ENCODE data around the gene NIPAL3. TPM values are rescaled to one million over a fixed set of nuclear protein-coding genes. Genes with fewer than 3 reads are reported as not detected.

Gene NIPAL3
- total RNA-seq, 4 donors from 2014 or later = 18.3 to 31.1 (median 26.6) TPM

DNA sequence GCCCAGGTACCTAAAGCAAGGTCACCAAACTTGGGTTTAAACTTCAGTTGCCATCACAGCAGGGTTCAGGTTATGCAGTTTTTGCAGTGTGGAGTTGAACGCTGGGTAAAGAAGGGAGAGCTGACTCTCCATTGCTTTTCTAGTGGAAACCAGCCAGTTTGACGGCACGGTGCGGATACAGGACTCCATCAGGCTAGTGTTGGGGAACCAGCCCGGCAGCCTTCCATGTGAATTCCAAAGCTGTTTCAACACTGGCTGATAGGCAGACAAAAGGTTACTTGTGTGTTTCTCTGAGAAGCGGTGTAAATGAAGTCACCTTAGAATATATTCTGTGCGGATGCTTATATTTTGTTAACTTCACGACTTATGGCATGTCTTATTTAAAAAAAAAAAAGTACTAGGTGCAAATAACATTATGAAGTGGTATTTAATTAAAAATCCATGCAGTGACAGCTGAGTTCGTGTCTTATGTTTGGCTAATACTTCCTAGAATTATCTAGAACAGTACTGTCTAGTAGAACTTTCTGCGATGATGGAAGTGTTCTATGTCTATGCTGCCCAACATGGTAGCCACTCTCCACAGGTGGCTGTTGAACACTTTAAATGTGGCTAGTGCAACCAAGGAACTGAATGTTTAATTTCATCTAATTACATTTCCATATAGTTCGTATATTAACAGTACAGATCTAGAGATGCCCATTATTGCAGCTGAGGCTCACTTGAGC, 57.1 kb downstream of the NIPAL3 start:
- intact Hi-C loops (cut with DNase I) = no loop called here
- H3K4me1 ChIP-seq = no peaks in the 10 kb centered on the region
- DNase-seq (ENCODE audit: extremely low spot score) = no peak
- H3K27ac ChIP-seq (replicated peaks in 1 of 4) = no peak overlapping the region
- no peaks in the 10 kb centered on the region for H3K9me3 ChIP-seq
- H3K4me3 ChIP-seq = no peak overlapping the region
- 77% methylated on average over 11 of the region's 11 CpGs for WGBS
- no peaks in the 10 kb centered on the region for H3K27me3 ChIP-seq
- TF ChIP-seq POLR2A (IDR thresholded peaks at IDR 0.05; ENCODE audit: low read depth) (no peak), POLR2AphosphoS5 (IDR thresholded peaks at IDR 0.05) (no peak)
- peaks cover 0 to 10% (median 5%) of the 10 kb centered on the region in 4 donors for H3K36me3 ChIP-seq

DNA sequence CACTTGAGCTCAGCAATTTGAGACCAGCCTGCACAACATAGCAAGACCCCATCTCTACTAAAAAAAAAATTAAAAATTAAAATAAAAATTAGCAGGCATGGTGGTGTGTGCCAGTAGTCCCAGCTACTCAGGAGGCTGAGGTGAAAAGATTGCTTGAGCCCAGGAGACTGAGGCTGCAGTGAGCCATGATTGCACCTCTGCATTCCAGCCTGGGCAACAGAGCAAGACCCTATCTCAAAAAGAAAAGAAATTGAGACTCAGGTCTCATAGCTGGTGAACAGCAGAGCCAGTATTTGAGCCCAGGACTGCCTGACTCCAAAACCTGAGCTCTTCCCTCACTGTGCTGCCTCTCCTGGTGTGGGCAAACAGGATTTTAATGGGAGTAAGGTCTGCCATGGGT, 58.6 kb downstream of the NIPAL3 start:
- H3K27ac ChIP-seq (replicated peaks in 1 of 4) = no peak overlapping the region
- H3K4me1 ChIP-seq = no peaks in the 10 kb centered on the region
- DNase-seq (ENCODE audit: extremely low spot score) = no peak
- H3K27me3 ChIP-seq = no peaks in the 10 kb centered on the region
- no peaks in the 10 kb centered on the region for H3K9me3 ChIP-seq
- peaks cover 0 to 4% (median 2%) of the 10 kb centered on the region in 4 donors for H3K36me3 ChIP-seq
- TF ChIP-seq POLR2A (IDR thresholded peaks at IDR 0.05; ENCODE audit: low read depth) (no peak), POLR2AphosphoS5 (IDR thresholded peaks at IDR 0.05) (no peak), EP300 (IDR thresholded peaks at IDR 0.05) (no peak)
- TF ChIP-seq, protein P1, sequence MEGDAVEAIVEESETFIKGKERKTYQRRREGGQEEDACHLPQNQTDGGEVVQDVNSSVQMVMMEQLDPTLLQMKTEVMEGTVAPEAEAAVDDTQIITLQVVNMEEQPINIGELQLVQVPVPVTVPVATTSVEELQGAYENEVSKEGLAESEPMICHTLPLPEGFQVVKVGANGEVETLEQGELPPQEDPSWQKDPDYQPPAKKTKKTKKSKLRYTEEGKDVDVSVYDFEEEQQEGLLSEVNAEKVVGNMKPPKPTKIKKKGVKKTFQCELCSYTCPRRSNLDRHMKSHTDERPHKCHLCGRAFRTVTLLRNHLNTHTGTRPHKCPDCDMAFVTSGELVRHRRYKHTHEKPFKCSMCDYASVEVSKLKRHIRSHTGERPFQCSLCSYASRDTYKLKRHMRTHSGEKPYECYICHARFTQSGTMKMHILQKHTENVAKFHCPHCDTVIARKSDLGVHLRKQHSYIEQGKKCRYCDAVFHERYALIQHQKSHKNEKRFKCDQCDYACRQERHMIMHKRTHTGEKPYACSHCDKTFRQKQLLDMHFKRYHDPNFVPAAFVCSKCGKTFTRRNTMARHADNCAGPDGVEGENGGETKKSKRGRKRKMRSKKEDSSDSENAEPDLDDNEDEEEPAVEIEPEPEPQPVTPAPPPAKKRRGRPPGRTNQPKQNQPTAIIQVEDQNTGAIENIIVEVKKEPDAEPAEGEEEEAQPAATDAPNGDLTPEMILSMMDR (IDR thresholded peaks at IDR 0.05) = no peak
- H3K4me3 ChIP-seq = no peak overlapping the region
- intact Hi-C loops (cut with DNase I) = no loop called here

DNA sequence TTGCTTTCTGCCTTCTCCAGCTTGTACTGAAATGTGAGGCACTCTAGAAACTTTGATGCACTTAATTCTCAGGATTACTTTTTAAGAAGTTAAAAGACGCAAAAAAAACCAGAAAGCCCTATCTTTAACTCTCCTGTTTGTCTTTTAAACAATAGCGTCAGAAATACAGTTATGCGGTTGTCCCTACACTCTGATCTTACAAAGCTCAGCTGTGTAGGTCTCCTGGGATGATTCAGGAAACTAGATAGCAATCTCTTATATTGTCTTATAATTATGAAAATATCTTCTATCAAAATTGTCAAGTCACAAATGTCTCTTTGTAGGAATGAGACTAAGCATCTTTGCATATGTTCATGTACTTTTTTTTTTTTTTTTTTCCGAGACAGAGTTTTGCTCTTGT, 60.1 kb downstream of the NIPAL3 start:
- Histone ChIP-seq H3K27me3 (no peaks in the 10 kb centered on the region), H3K36me3 (no peaks in the 10 kb centered on the region), H3K9me3 (no peaks in the 10 kb centered on the region), H3K4me1 (no peaks in the 10 kb centered on the region), H3K4me3 (no peak overlapping the region), H3K27ac (replicated peaks in 1 of 4) (no peak overlapping the region)
- intact Hi-C loops (cut with DNase I) = no loop called here
- TF ChIP-seq EP300 (IDR thresholded peaks at IDR 0.05) (no peak), POLR2AphosphoS5 (IDR thresholded peaks at IDR 0.05) (no peak), POLR2A (IDR thresholded peaks at IDR 0.05; ENCODE audit: low read depth) (no peak)
- TF ChIP-seq, protein P1 (IDR thresholded peaks at IDR 0.05) = no peak
- 76% methylated on average over 4 of the region's 4 CpGs for WGBS
- DNase-seq (ENCODE audit: extremely low spot score) = no peak

DNA sequence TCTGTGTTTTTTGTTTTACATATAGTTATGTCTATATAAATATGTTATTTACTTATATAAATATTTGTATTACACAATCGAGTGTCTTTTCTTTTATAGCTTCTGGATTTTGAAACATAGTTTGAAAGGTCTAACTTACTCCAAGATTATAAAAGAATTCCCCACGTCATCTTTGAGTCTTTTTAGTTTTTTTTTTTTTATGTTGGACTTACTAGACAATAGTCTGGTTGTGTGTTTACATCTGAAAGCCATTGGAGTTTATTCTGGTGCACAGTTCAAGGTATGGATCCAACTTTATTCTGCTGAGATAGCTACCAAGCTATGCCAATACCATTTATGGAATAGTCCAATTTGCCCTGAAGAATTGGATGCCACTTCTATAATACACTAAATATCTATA, 61.0 kb downstream of the NIPAL3 start:
- DNase-seq (ENCODE audit: extremely low spot score) = no peak
- 60% methylated on average over 2 of the region's 2 CpGs for WGBS

DNA sequence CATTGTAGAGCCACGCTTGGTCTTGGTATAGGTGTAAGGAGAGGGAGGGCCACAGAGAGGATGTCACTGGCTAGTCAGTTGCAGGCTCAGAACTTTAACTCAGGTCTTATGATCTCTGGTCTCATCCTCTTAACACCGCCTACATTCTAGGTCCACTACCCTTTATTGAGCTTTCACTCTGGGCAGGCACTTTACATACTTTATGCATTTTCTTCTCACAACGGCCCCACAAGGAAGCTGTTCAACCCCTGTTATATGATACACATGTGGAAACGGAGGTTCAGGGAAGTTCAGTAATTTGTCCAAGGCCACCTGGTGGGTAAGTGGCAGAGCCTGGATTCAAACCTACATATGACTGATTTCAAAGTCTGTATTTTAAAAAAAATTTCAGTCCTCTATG, 61.7 kb downstream of the NIPAL3 start:
- TF ChIP-seq EP300 (IDR thresholded peaks at IDR 0.05) = no peak
- no peak for TF ChIP-seq POLR2AphosphoS5 (IDR thresholded peaks at IDR 0.05)
- TF ChIP-seq, protein P1 (IDR thresholded peaks at IDR 0.05) = no peak
- TF ChIP-seq POLR2A (IDR thresholded peaks at IDR 0.05; ENCODE audit: low read depth) = no peak
- WGBS = 79% methylated on average over 4 of the region's 4 CpGs
- Histone ChIP-seq H3K4me1 (no peaks in the 10 kb centered on the region), H3K4me3 (no peak overlapping the region), H3K9me3 (no peaks in the 10 kb centered on the region), H3K27me3 (no peaks in the 10 kb centered on the region), H3K36me3 (no peaks in the 10 kb centered on the region), H3K27ac (replicated peaks in 1 of 4) (no peak overlapping the region)
- intact Hi-C loops (cut with DNase I) = no loop called here
- no peak for DNase-seq (ENCODE audit: extremely low spot score)

More for the DNA sequence above, 61.0 kb downstream of the NIPAL3 start:
- Histone ChIP-seq H3K9me3 (no peaks in the 10 kb centered on the region), H3K4me1 (no peaks in the 10 kb centered on the region), H3K4me3 (no peak overlapping the region), H3K36me3 (no peaks in the 10 kb centered on the region), H3K27ac (replicated peaks in 1 of 4) (no peak overlapping the region), H3K27me3 (no peaks in the 10 kb centered on the region)
- no peak for TF ChIP-seq POLR2A (IDR thresholded peaks at IDR 0.05; ENCODE audit: low read depth)
- TF ChIP-seq POLR2AphosphoS5 (IDR thresholded peaks at IDR 0.05) = no peak
- intact Hi-C loops (cut with DNase I) = no loop called here

DNA sequence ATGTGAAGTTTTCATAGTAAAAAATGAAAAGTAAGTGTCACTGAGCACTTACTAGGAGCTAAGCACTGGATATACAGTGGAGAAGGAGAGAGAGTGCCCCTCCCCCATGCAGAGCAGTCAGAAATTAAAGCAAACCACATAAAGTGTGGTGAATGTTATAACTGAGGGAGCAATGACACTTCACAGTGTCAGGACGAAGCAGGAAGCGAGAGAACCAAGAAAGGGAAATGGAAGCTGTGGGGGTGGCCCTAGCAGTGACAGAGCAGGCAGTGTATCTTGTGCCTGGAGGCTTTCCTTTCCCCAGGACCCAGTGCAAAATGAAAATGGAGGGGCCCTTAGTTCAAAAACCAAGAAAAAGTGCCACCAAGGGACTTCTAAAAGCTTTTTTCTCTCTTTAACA, 65.5 kb downstream of the NIPAL3 start:
- Histone ChIP-seq H3K27ac (replicated peaks in 1 of 4) (no peak overlapping the region), H3K27me3 (no peaks in the 10 kb centered on the region), H3K4me3 (no peak overlapping the region), H3K36me3 (no peaks in the 10 kb centered on the region), H3K9me3 (no peaks in the 10 kb centered on the region), H3K4me1 (no peaks in the 10 kb centered on the region)
- intact Hi-C loops (cut with DNase I) = no loop called here
- 51% methylated on average over 2 of the region's 2 CpGs for WGBS
- DNase-seq (ENCODE audit: extremely low spot score) = no peak
- TF ChIP-seq POLR2A (IDR thresholded peaks at IDR 0.05; ENCODE audit: low read depth) (no peak), EP300 (IDR thresholded peaks at IDR 0.05) (no peak), POLR2AphosphoS5 (IDR thresholded peaks at IDR 0.05) (no peak)
- TF ChIP-seq, protein P1 (IDR thresholded peaks at IDR 0.05) = no peak

Data from esophagus muscularis mucosa (tissue), 4 donors.